ENCODE measurements around the gene DGKI. TPM values are rescaled to one million over a fixed set of nuclear protein-coding genes. Genes with fewer than 3 reads are reported as not detected.

Gene DGKI
- total and polyA plus RNA-seq, 2 of the 4 experiments (the other 2 are of a cell fraction) = 3.9 to 15.8 TPM

DNA sequence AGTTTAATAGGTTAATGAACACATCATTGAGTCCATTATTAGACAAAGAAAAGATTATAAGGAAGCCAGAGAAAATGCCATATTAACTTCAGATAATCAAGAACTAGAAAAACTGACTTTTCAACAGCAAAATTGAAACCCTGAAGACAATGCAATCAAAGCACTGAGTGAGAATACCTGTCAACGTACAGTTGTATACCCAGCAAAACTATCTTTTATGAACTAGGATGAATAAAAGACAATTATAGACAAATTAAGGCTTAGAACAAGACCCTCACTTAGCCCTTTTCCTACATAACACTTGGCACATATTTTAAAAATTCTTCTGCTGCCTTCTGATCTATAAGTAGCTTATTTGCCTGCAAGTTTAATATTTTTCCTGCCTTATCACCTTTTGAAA, 19.0 kb upstream of the DGKI start:
- H4K8ac ChIP-seq (ENCODE audit: low read depth in 2 of 2, low read length in 2 of 2) = no peak overlapping the region
- dilution Hi-C loops (cut with HindIII; ENCODE audit: low sequenced_read_pairs, unreplicated experiment) = no loop called here
- no peak overlapping the region for H3K23ac ChIP-seq (ENCODE audit: low read depth, low read length)
- no peak overlapping the region for H3K18ac ChIP-seq (ENCODE audit: low read depth, low read length)
- H3K27me3 ChIP-seq (ENCODE audit: control insufficient read depth, insufficient read depth, low read length) = no peaks in the 10 kb centered on the region
- no peak overlapping the region for H4K5ac ChIP-seq (ENCODE audit: low read depth, low read length)
- peaks cover 18% of the 10 kb centered on the region for H3K36me3 ChIP-seq (ENCODE audit: control insufficient read depth, insufficient read depth, low read length)
- no peak overlapping the region for H3K4me2 ChIP-seq (ENCODE audit: low read depth, low read length)
- H3K56ac ChIP-seq (ENCODE audit: extremely low read depth, insufficient read depth, low read length) = no peak overlapping the region
- no peak overlapping the region for H3K14ac ChIP-seq (replicated peaks; ENCODE audit: low read depth, low read length)
- no peak overlapping the region for H2BK20ac ChIP-seq (ENCODE audit: low read depth, low read length)
- no peak overlapping the region for H2AK9ac ChIP-seq (replicated peaks; ENCODE audit: low read depth, low read length, poor library complexity)
- H3K9me3 ChIP-seq (ENCODE audit: control insufficient read depth, insufficient read depth, low read length) = no peaks in the 10 kb centered on the region
- no peak overlapping the region for H3K4me3 ChIP-seq (ENCODE audit: insufficient read depth, low read depth, low read length)
- intact Hi-C loops (cut with micrococcal nuclease) = no loop called here
- H3K4ac ChIP-seq (ENCODE audit: low read depth, low read length) = no peak overlapping the region
- H2AK5ac ChIP-seq (ENCODE audit: low read depth, low read length) = no peak overlapping the region
- H2BK5ac ChIP-seq (ENCODE audit: low read depth, low read length, poor library complexity, severe bottlenecking) = no peak overlapping the region
- in situ Hi-C loops (cut with MboI; ENCODE audit: low sequenced_read_pairs) = no loop called here
- peaks cover under 1% of the 10 kb centered on the region; the same call in 1 of the 2 replicates for H4K20me1 ChIP-seq (ENCODE audit: insufficient read depth, low read length)
- BruUV-seq (replicated peaks) = no TSS peak
- TF ChIP-seq MXI1 (IDR thresholded peaks at IDR 0.05; ENCODE audit: borderline replicate concordance, low read depth, low read length) (no peak), SMC3 (IDR thresholded peaks at IDR 0.05; ENCODE audit: low read depth, low read length) (no peak), BHLHE40 (IDR thresholded peaks at IDR 0.05; ENCODE audit: low read depth, low read length) (no peak), POLR2A (IDR thresholded peaks at IDR 0.05; ENCODE audit: low read depth, low read length) (no peak), NFE2L2 (IDR thresholded peaks at IDR 0.05; ENCODE audit: low read depth, low read length) (no peak), CEBPB (IDR thresholded peaks at IDR 0.05; ENCODE audit: low read depth, low read length) (no peak), RCOR1 (IDR thresholded peaks at IDR 0.05; ENCODE audit: insufficient replicate concordance, low read length) (no peak), MAZ (IDR thresholded peaks at IDR 0.05; ENCODE audit: borderline replicate concordance, low read depth, low read length) (no peak), RFX5 (IDR thresholded peaks at IDR 0.05; ENCODE audit: low read depth, low read length) (no peak), CHD1 (IDR thresholded peaks at IDR 0.05; ENCODE audit: low read depth, low read length) (no peak), MAFK (IDR thresholded peaks at IDR 0.05; ENCODE audit: low read depth, low read length) (no peak), USF2 (IDR thresholded peaks at IDR 0.05; ENCODE audit: low read depth, low read length) (no peak), RAD21 (IDR thresholded peaks at IDR 0.05; ENCODE audit: low read length) (no peak), CTCF (conservative IDR thresholded peaks at IDR 0.05; ENCODE audit: low read depth, low read length) (no peak), FOS (IDR thresholded peaks at IDR 0.05; ENCODE audit: low read depth, low read length) (no peak)
- TF ChIP-seq, protein P1, sequence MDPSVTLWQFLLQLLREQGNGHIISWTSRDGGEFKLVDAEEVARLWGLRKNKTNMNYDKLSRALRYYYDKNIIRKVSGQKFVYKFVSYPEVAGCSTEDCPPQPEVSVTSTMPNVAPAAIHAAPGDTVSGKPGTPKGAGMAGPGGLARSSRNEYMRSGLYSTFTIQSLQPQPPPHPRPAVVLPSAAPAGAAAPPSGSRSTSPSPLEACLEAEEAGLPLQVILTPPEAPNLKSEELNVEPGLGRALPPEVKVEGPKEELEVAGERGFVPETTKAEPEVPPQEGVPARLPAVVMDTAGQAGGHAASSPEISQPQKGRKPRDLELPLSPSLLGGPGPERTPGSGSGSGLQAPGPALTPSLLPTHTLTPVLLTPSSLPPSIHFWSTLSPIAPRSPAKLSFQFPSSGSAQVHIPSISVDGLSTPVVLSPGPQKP (IDR thresholded peaks at IDR 0.05; ENCODE audit: borderline replicate concordance, low read depth, low read length) = no peak
- DNase-seq (no peak), ATAC-seq (ENCODE audit: low read depth) (no peak)
- no peak overlapping the region for H4K91ac ChIP-seq (ENCODE audit: insufficient read depth, low read depth, low read length)
- no peak overlapping the region for H2BK15ac ChIP-seq (ENCODE audit: low read depth, low read length)
- no peaks in the 10 kb centered on the region; the same call in 1 of the 2 replicates for H3K4me1 ChIP-seq (ENCODE audit: control insufficient read depth, insufficient read depth, low read length)
- no peak overlapping the region for H2BK120ac ChIP-seq (ENCODE audit: low read depth, low read length)
- no peak overlapping the region for H2AFZ ChIP-seq (replicated peaks; ENCODE audit: low read length, poor library complexity)
- WGBS, 2 experiments (ENCODE audit: extremely low coverage in 2 of 2, insufficient read length in 1 of 2) = no CpG with 5 or more reads among the region's 1 CpG
- ChIA-PET CTCF (no interaction called here), POLR2A (ENCODE audit: unreplicated experiment) (no interaction called here)
- peaks cover 8% of the 10 kb centered on the region; the same call in 1 of the 2 replicates for H3K9me1 ChIP-seq (ENCODE audit: insufficient read depth, low read length)
- H3K79me1 ChIP-seq (ENCODE audit: low read depth in 1 of 2, low read length in 2 of 2) = peaks cover 7 to 18% of the 10 kb centered on the region in 2 experiments; a peak in 1 of 4 replicates
- no peak overlapping the region for H3K27ac ChIP-seq (ENCODE audit: insufficient read depth, low read length)
- H3K9ac ChIP-seq (ENCODE audit: low read depth, low read length) = no peak overlapping the region
